K562 (cell line): Measurements from ENCODE around the gene PKDCC. TPM values are rescaled to one million over a fixed set of nuclear protein-coding genes. Genes with fewer than 3 reads are reported as not detected.

Source experiments
- ATAC-seq: fragments of 200-7000 bp; cut with Tn5 transposase; 3 replicates; pipeline ENCODE4 v1.9.1; 2020; ENCODE audit warnings: moderate library complexity
- BruUV-seq: library from RNA; stranded (reverse); fragments of 400-500 nt; replicated peaks from 2 replicates; lab custom pipeline; 2021; lab: Mats Ljungman, UMichigan
- CTCF ChIA-PET: fragments of 300-600 bp; formaldehyde crosslinking; extraction: SDS; loops from one replicate; lab custom pipeline; 2021; ENCODE audit warnings: low intra/inter-chr PET ratio; lab: Yijun Ruan, JAX
- POLR2A ChIA-PET: fragments of 300-600, 350-650 bp; sonication (Branson Sonifier 250); formaldehyde crosslinking; extraction: SDS; loops from one replicate; lab custom pipeline; 2021; ENCODE audit warnings: antibody characterized with exemption, inconsistent platforms; lab: Yijun Ruan, JAX
- DNase-seq, 4 experiments: peaks; one replicate each; pipeline versions ENCODE4 v3.0.0 to v3.0.0-alpha.2; 2011 to 2018; ENCODE audit warnings: low spot score in 3 of 4, mixed read lengths in 3 of 4; ENCODE audit errors: extremely low read depth in 1 of 4
- FAIRE-seq: peaks from 2 replicates; lab custom pipeline; 2011; peaks lifted over from hg19 to GRCh38; lab: Jason Lieb, UNC
- H2AFZ ChIP-seq: 2 replicates; pipeline ENCODE4 v1.6.0; 2011; ENCODE audit warnings: low read depth, low read length, control low read depth, inconsistent platforms
- H3K27ac ChIP-seq: fragments of 200-600 bp; 3 replicates; pipeline ENCODE4 v1.8.0; 2011; ENCODE audit warnings: low read depth, mild to moderate bottlenecking, control low read depth, inconsistent platforms, low read length, moderate library complexity, mixed read lengths; ENCODE audit errors: extremely low read depth
- H3K27me3 ChIP-seq, 2 experiments: fragments of 300-600 bp in 1 of 2; 2 replicates in 1 of 2; 3 replicates in 1 of 2; pipeline versions ENCODE4 v1.6.0 to v1.8.0; 2011; ENCODE audit warnings: inconsistent platforms in 2 of 2, low read length in 2 of 2, mild to moderate bottlenecking in 1 of 2, mixed read lengths in 1 of 2, moderate library complexity in 1 of 2; ENCODE audit not compliant: control insufficient read depth in 2 of 2, insufficient read depth in 2 of 2
- H3K36me3 ChIP-seq: fragments of 300-600 bp; 3 replicates; pipeline ENCODE4 v1.8.0; 2011; ENCODE audit warnings: mild to moderate bottlenecking, low read length, inconsistent platforms; ENCODE audit not compliant: control insufficient read depth, insufficient read depth
- H3K4me1 ChIP-seq, 2 experiments: fragments of 200-600 bp in 1 of 2; replicated peaks in 1 of 2; 2 replicates in 1 of 2; 3 replicates in 1 of 2; pipeline versions ENCODE4 v1.5.1 to v1.8.0; 2011; ENCODE audit warnings: inconsistent platforms in 2 of 2, low read length in 2 of 2, mild to moderate bottlenecking in 1 of 2, mixed read lengths in 1 of 2, moderate library complexity in 1 of 2; ENCODE audit not compliant: control insufficient read depth in 2 of 2, insufficient read depth in 2 of 2
- H3K4me2 ChIP-seq: 2 replicates; pipeline ENCODE4 v1.6.1; 2011; ENCODE audit warnings: low read length, control low read depth, inconsistent platforms, mixed read lengths; ENCODE audit not compliant: insufficient read depth
- H3K4me3 ChIP-seq: fragments of 200-600 bp; sonication (generic), shearing (Covaris generic); 2 replicates; pipeline ENCODE4 v1.5.1; 2016; ENCODE audit warnings: control low read depth, inconsistent platforms
- H3K79me2 ChIP-seq: fragments of 200-600 bp; 3 replicates; pipeline ENCODE4 v1.8.0; 2011; ENCODE audit warnings: low read length, inconsistent platforms; ENCODE audit not compliant: control insufficient read depth, insufficient read depth
- H3K9ac ChIP-seq, 2 experiments: 2 replicates each; pipeline versions ENCODE4 v1.6.0 to v1.6.1; 2011; ENCODE audit warnings: low read depth in 2 of 2, low read length in 2 of 2, control low read depth in 1 of 2, inconsistent platforms in 1 of 2, mild to moderate bottlenecking in 1 of 2, mixed read lengths in 1 of 2; ENCODE audit not compliant: insufficient read depth in 1 of 2
- H3K9me1 ChIP-seq: one replicate; pipeline ENCODE4 v1.6.0; 2011; ENCODE audit warnings: inconsistent platforms, mild to moderate bottlenecking, low read length, moderate library complexity; ENCODE audit not compliant: control insufficient read depth, insufficient read depth
- H3K9me3 ChIP-seq: replicated peaks from 2 replicates; pipeline ENCODE4 v1.5.1; 2011; ENCODE audit warnings: low read depth, low read length, inconsistent platforms; ENCODE audit not compliant: control insufficient read depth, insufficient read depth
- H4K20me1 ChIP-seq: replicated peaks from 2 replicates; pipeline ENCODE4 v1.6.1; 2011; ENCODE audit warnings: low read length, inconsistent platforms, mixed read lengths; ENCODE audit not compliant: control insufficient read depth, insufficient read depth
- ARID1B ChIP-seq: fragments of 450-650 bp; IDR thresholded peaks from 2 replicates; pipeline ENCODE4 v1.6.1; 2016; ENCODE audit warnings: antibody characterized with exemption, mild to moderate bottlenecking, inconsistent platforms
- ARID2 ChIP-seq: fragments of 450-650 bp; IDR thresholded peaks from 2 replicates; pipeline ENCODE4 v1.6.1; 2017; ENCODE audit warnings: antibody characterized with exemption, mild to moderate bottlenecking
- C11orf30 ChIP-seq: fragments of 450-650 bp; IDR thresholded peaks from 2 replicates; pipeline ENCODE4 v1.6.1; 2016; ENCODE audit warnings: low read depth, mild to moderate bottlenecking
- CC2D1A ChIP-seq: fragments of 450-650 bp; IDR thresholded peaks from 2 replicates; pipeline ENCODE4 v1.6.1; 2017; ENCODE audit warnings: mild to moderate bottlenecking
- CEBPB ChIP-seq: fragments of 450-650 bp; IDR thresholded peaks from 2 replicates; pipeline ENCODE4 v1.6.1; 2016; ENCODE audit warnings: missing genetic modification characterization, missing compliant biosample characterization
- ETV1 ChIP-seq: fragments of 450-650 bp; conservative IDR thresholded peaks from 2 replicates; pipeline ENCODE4 v1.6.1; 2016; ENCODE audit warnings: missing genetic modification characterization, control low read depth, low read depth, missing compliant biosample characterization
- NR1H2 ChIP-seq: sonication (generic); formaldehyde crosslinking; IDR thresholded peaks from 2 replicates; pipeline ENCODE4 v1.4.0; 2020; ENCODE audit warnings: mild to moderate bottlenecking, missing genetic modification reagents
- PHF20 ChIP-seq: fragments of 450-650 bp; IDR thresholded peaks from 2 replicates; pipeline ENCODE4 v1.6.1; 2018; ENCODE audit not compliant: partially characterized antibody
- POU5F1 ChIP-seq: fragments of 150-350 bp; IDR thresholded peaks from 2 replicates; pipeline ENCODE4 v1.6.1; 2014; ENCODE audit warnings: borderline replicate concordance, low read length, low read depth, mild to moderate bottlenecking; ENCODE audit not compliant: partially characterized antibody
- RAD21 ChIP-seq, 2 experiments: fragments of 250-450 bp in 1 of 2; fragments of 450-650 bp in 1 of 2; sonication (Bioruptor Pico) in 1 of 2; formaldehyde crosslinking in 1 of 2; IDR thresholded peaks in 1 of 2; conservative IDR thresholded peaks in 1 of 2; 2 replicates each; pipeline versions ENCODE4 v1.4.0 to v1.8.0; 2020 to 2022; ENCODE audit warnings: mild to moderate bottlenecking in 2 of 2, moderate library complexity in 1 of 2
- RFX7 ChIP-seq: fragments of 250-450 bp; sonication (Bioruptor Pico); IDR thresholded peaks from 2 replicates; pipeline ENCODE4 v1.5.1; 2021; ENCODE audit warnings: mild to moderate bottlenecking
- SMAD3 ChIP-seq: fragments of 450-650 bp; formaldehyde crosslinking; conservative IDR thresholded peaks from 2 replicates; pipeline ENCODE4 v1.4.0; 2020; ENCODE audit warnings: mild to moderate bottlenecking
- XRCC5 ChIP-seq: fragments of 200-400 bp; formaldehyde crosslinking; IDR thresholded peaks from 2 replicates; pipeline ENCODE4 v1.6.1; 2017; ENCODE audit warnings: low read depth, mild to moderate bottlenecking, low read length
- WGBS: fragments of 100-300 bp; shearing (Covaris generic); methylation state at CpG from one replicate; pipeline ENCODE4 v1.1.6; 2016; ENCODE audit warnings: low coverage, mixed read lengths; ENCODE audit not compliant: insufficient coverage; ENCODE audit errors: missing lambda C conversion rate; 5-methylcytosine and 5-hydroxymethylcytosine counted together
- in situ Hi-C: fragments of 300-500 bp; cut with MboI; formaldehyde crosslinking; loops from 4 replicates; pipeline ENCODE4 v1.15.0; 2018; ENCODE audit warnings: inconsistent platforms, mixed read lengths
- intact Hi-C: fragments of 100-400 bp; cut with micrococcal nuclease; formaldehyde crosslinking; loops from 2 replicates; pipeline ENCODE4 v1.14.2; 2022
- polyA plus RNA-seq, 8 experiments: library from polyadenylated mRNA; depleted of rRNA in 4 of 8; stranded (reverse) in 5 of 8; unstranded in 3 of 8; fragments of >200 nt; fragmentation: Nextera tagmentation in 2 of 8; fragmentation: Illumina TruSeq in 1 of 8; extraction: Ambion mirVana in 2 of 8; extraction: Trizol in 1 of 8; gene quantifications; 2 replicates each; pipeline versions ENCODE4 v1.2.1 to v1.2.3, GENCODE V29; 2011 to 2014; ENCODE audit warnings: inconsistent platforms in 1 of 8, missing spikeins in 1 of 8
- total RNA-seq, 7 experiments: library from RNA; depleted of rRNA in 6 of 7; stranded (reverse); fragments of >200 nt in 6 of 7; fragmentation: Illumina TruSeq in 2 of 7; extraction: Trizol in 2 of 7; gene quantifications; 2 replicates each; pipeline versions ENCODE4 v1.2.1 to v1.2.3, GENCODE V29; 2011 to 2021; ENCODE audit warnings: low replicate concordance in 1 of 7
- TF ChIP-seq, protein P1 (sequence below): fragments of 250-450 bp; sonication (Bioruptor Pico); IDR thresholded peaks from 2 replicates; pipeline ENCODE4 v1.8.0; 2021; ENCODE audit warnings: moderate library complexity, mild to moderate bottlenecking, inconsistent platforms
- TF ChIP-seq, protein P2 (sequence below): fragments of 250-450 bp; sonication (Bioruptor Pico); IDR thresholded peaks from 2 replicates; pipeline ENCODE4 v1.5.0; 2022; ENCODE audit warnings: mild to moderate bottlenecking
- TF ChIP-seq, protein P3 (sequence below): fragments of 250-450 bp; sonication (Bioruptor Pico); IDR thresholded peaks from 2 replicates; pipeline ENCODE4 v1.5.0; 2021; ENCODE audit warnings: mild to moderate bottlenecking, borderline replicate concordance

Gene PKDCC
- total and polyA plus RNA-seq, 9 of the 15 experiments (the other 6 are each of a cell fraction or from before 2014, with no cell fraction given), result 0.62 to 14.8 (median 1.3) TPM; not detected in 2

GRCh38 chr2:42086500-42086953, 38.7 kb downstream of the PKDCC start:
- Histone ChIP-seq H3K9me1 (no peaks in the 10 kb centered on the region), H3K9me3 (no peaks in the 10 kb centered on the region), H4K20me1 (no peaks in the 10 kb centered on the region; the same call in 1 of the 2 replicates), H2AFZ (no peak overlapping the region), H3K79me2 (no peaks in the 10 kb centered on the region), H3K27me3 (peaks cover 2 to 9% of the 10 kb centered on the region in 2 experiments; a peak in 3 of 5 replicates), H3K36me3 (no peaks in the 10 kb centered on the region), H3K27ac (no peak overlapping the region), H3K4me2 (no peak overlapping the region), H3K9ac (no peak overlapping the region), H3K4me1 (peaks cover 0 to 3% of the 10 kb centered on the region in 2 experiments; a peak in 1 of 5 replicates), H3K4me3 (no peak overlapping the region)
- in situ Hi-C loops, result loop anchor here (5.0 kb wide), 1 partner anchor 214 kb away; no protein-coding TSS in a partner anchor
- POLR2A ChIA-PET, result interaction anchor here (0.6 kb wide), 1 partner anchor 162 kb away, joined by 3 read pairs; no protein-coding TSS in a partner anchor
- peak; percentile 90 for FAIRE-seq
- intact Hi-C loops, result loop anchor here (1.0 kb wide), 2 partner anchors 217 to 233 kb away; no protein-coding TSS in a partner anchor
- CTCF ChIA-PET, result interaction anchor here (0.7 to 3.3 kb wide), 6 partner anchors 110 to 246 kb away, joined by 3 to 33 read pairs (median 6); no protein-coding TSS in a partner anchor
- peak; percentile 44 to 59 (median 52) for DNase-seq
- peak; percentile 70 for ATAC-seq
- no TSS peak for BruUV-seq
- WGBS, result 2% methylated on average over 6 of the region's 6 CpGs
- no peak for TF ChIP-seq PHF20
- no peak for TF ChIP-seq ARID1B
- no peak for TF ChIP-seq NR1H2 (CRISPR knock-in tag)
- no peak for TF ChIP-seq C11orf30
- no peak for TF ChIP-seq XRCC5
- TF ChIP-seq ETV1 (tag), result no peak
- TF ChIP-seq, protein P1, sequence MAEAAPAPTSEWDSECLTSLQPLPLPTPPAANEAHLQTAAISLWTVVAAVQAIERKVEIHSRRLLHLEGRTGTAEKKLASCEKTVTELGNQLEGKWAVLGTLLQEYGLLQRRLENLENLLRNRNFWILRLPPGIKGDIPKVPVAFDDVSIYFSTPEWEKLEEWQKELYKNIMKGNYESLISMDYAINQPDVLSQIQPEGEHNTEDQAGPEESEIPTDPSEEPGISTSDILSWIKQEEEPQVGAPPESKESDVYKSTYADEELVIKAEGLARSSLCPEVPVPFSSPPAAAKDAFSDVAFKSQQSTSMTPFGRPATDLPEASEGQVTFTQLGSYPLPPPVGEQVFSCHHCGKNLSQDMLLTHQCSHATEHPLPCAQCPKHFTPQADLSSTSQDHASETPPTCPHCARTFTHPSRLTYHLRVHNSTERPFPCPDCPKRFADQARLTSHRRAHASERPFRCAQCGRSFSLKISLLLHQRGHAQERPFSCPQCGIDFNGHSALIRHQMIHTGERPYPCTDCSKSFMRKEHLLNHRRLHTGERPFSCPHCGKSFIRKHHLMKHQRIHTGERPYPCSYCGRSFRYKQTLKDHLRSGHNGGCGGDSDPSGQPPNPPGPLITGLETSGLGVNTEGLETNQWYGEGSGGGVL (CRISPR knock-in tag), result no peak
- TF ChIP-seq, protein P2, sequence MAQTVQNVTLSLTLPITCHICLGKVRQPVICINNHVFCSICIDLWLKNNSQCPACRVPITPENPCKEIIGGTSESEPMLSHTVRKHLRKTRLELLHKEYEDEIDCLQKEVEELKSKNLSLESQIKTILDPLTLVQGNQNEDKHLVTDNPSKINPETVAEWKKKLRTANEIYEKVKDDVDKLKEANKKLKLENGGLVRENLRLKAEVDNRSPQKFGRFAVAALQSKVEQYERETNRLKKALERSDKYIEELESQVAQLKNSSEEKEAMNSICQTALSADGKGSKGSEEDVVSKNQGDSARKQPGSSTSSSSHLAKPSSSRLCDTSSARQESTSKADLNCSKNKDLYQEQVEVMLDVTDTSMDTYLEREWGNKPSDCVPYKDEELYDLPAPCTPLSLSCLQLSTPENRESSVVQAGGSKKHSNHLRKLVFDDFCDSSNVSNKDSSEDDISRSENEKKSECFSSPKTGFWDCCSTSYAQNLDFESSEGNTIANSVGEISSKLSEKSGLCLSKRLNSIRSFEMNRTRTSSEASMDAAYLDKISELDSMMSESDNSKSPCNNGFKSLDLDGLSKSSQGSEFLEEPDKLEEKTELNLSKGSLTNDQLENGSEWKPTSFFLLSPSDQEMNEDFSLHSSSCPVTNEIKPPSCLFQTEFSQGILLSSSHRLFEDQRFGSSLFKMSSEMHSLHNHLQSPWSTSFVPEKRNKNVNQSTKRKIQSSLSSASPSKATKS (CRISPR knock-in tag), result no peak
- TF ChIP-seq, protein P3, sequence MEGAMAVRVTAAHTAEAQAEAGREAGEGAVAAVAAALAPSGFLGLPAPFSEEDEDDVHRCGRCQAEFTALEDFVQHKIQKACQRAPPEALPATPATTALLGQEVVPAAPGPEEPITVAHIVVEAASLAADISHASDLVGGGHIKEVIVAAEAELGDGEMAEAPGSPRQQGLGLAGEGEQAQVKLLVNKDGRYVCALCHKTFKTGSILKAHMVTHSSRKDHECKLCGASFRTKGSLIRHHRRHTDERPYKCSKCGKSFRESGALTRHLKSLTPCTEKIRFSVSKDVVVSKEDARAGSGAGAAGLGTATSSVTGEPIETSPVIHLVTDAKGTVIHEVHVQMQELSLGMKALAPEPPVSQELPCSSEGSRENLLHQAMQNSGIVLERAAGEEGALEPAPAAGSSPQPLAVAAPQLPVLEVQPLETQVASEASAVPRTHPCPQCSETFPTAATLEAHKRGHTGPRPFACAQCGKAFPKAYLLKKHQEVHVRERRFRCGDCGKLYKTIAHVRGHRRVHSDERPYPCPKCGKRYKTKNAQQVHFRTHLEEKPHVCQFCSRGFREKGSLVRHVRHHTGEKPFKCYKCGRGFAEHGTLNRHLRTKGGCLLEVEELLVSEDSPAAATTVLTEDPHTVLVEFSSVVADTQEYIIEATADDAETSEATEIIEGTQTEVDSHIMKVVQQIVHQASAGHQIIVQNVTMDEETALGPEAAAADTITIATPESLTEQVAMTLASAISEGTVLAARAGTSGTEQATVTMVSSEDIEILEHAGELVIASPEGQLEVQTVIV (CRISPR knock-in tag), result no peak
- no peak for TF ChIP-seq RFX7 (CRISPR knock-in tag)
- 0 out of 2 replicates have a peak, but pooled peaks have one; percentile 13 for TF ChIP-seq ARID2
- TF ChIP-seq CC2D1A, result peak; percentile 60; the same call in 1 of the 2 replicates
- no peak for TF ChIP-seq POU5F1
- peak; percentile 94 to 95 for TF ChIP-seq RAD21 (CRISPR knock-in tag; conservative IDR thresholded peaks at IDR 0.05 in 1 of 2, IDR thresholded peaks at IDR 0.05 in 1 of 2)
- no peak for TF ChIP-seq SMAD3 (CRISPR knock-in tag)
- peak; percentile 82 for TF ChIP-seq CEBPB (tag)
